Endodermal cell (in vitro differentiated cells): ENCODE results near the gene DHRS2. TPM values are rescaled to one million over a fixed set of nuclear protein-coding genes. Genes with fewer than 3 reads are reported as not detected.

Experiments used
- DNase-seq: peaks from one replicate; pipeline ENCODE4 v3.0.0-alpha.2; 2017
- H3K27ac ChIP-seq: 2 replicates; pipeline ENCODE4 v1.5.1; 2013; ENCODE audit warnings: mild to moderate bottlenecking, low read depth, low read length, moderate library complexity
- H3K27me3 ChIP-seq: 2 replicates; pipeline ENCODE4 v1.6.1; 2013; ENCODE audit warnings: mild to moderate bottlenecking, low read length, moderate library complexity; ENCODE audit not compliant: insufficient read depth, control insufficient read depth, poor library complexity, severe bottlenecking
- H3K36me3 ChIP-seq: 2 replicates; pipeline ENCODE4 v1.7.0; 2013; ENCODE audit warnings: mild to moderate bottlenecking, low read length, moderate library complexity; ENCODE audit not compliant: control insufficient read depth, insufficient read depth
- H3K4me1 ChIP-seq: one replicate; pipeline ENCODE4 v1.7.0; 2013; ENCODE audit warnings: low read length; ENCODE audit not compliant: control insufficient read depth, insufficient read depth
- H3K4me3 ChIP-seq: 2 replicates; pipeline ENCODE4 v1.5.1; 2013; ENCODE audit warnings: mild to moderate bottlenecking, low read length, moderate library complexity
- H3K9ac ChIP-seq: 2 replicates; pipeline ENCODE4 v1.6.1; 2013; ENCODE audit warnings: mild to moderate bottlenecking, low read length, moderate library complexity; ENCODE audit not compliant: poor library complexity, severe bottlenecking; ENCODE audit errors: extremely low read depth
- H3K9me3 ChIP-seq: 2 replicates; pipeline ENCODE4 v1.6.1; 2013; ENCODE audit warnings: mild to moderate bottlenecking, low read length, moderate library complexity; ENCODE audit not compliant: control insufficient read depth
- H3K27ac Mint-ChIP-seq: 2 replicates; pipeline ENCODE4 v1.8.0; 2020; ENCODE audit warnings: mixed read lengths
- H3K27me3 Mint-ChIP-seq: 2 replicates; pipeline ENCODE4 v1.8.0; 2021; ENCODE audit warnings: mild to moderate bottlenecking, mixed read lengths; ENCODE audit not compliant: insufficient read depth
- H3K36me3 Mint-ChIP-seq: 2 replicates; pipeline ENCODE4 v1.8.0; 2020; ENCODE audit warnings: low read depth, mixed read lengths
- H3K4me1 Mint-ChIP-seq: 2 replicates; pipeline ENCODE4 v1.8.0; 2020; ENCODE audit warnings: mixed read lengths
- H3K4me3 Mint-ChIP-seq: 2 replicates; pipeline ENCODE4 v1.8.0; 2020; ENCODE audit warnings: mild to moderate bottlenecking, moderate library complexity, mixed read lengths
- H3K9me3 Mint-ChIP-seq: 2 replicates; pipeline ENCODE4 v1.8.0; 2020; ENCODE audit warnings: mild to moderate bottlenecking, mixed read lengths
- CTCF ChIP-seq: fragments of 200-600 bp; sonication (generic); conservative IDR thresholded peaks from 2 replicates; pipeline ENCODE4 v1.5.0; 2021; ENCODE audit warnings: antibody characterized with exemption, mild to moderate bottlenecking
- WGBS, 2 experiments: methylation state at CpG; one replicate each; pipeline versions ENCODE4 v1.1.5 to v1.1.7; 2013; ENCODE audit warnings: missing lambda C conversion rate in 2 of 2, mixed read lengths in 1 of 2; ENCODE audit not compliant: insufficient coverage in 1 of 2, insufficient read length in 1 of 2; 5-methylcytosine and 5-hydroxymethylcytosine counted together
- total RNA-seq, 2 donors: library from RNA; stranded (reverse); fragmentation: NEBNext Ultra II Directional in 1 of 2; extraction: Animal tissue kit (Norgen Biotek cat#: 25700) in 1 of 2; gene quantifications; 2 replicates in 1 of 2; 3 replicates in 1 of 2; pipeline ENCODE4 v1.2.1, GENCODE V29; 2021

DHRS2 gene
- total RNA-seq, 2 donors from 2014 or later: 0.66 to 1.2 TPM

GRCh38 chr14:23620177-23620702, 15.9 kb upstream of the DHRS2 start:
- Histone ChIP-seq H3K27me3 (no peaks in the 10 kb centered on the region), H3K9ac (no peak overlapping the region), H3K4me1 (peaks cover 6% of the 10 kb centered on the region), H3K9me3 (peaks cover 54% of the 10 kb centered on the region), H3K4me3 (no peak overlapping the region), H3K27ac (no peak overlapping the region), H3K36me3 (no peaks in the 10 kb centered on the region)
- DNase-seq: no peak
- Mint-ChIP-seq H3K27me3 (peaks cover 15% of the 10 kb centered on the region), H3K27ac (no peak overlapping the region), H3K4me3 (no peak overlapping the region), H3K36me3 (no peaks in the 10 kb centered on the region), H3K9me3 (peaks cover 49% of the 10 kb centered on the region), H3K4me1 (peaks cover 3% of the 10 kb centered on the region)
- TF ChIP-seq CTCF: no peak
- WGBS, 2 experiments: 56 to 83% methylated on average over 2 to 3 of the region's 3 CpGs

GRCh38 chr14:23621204-23621931, 14.8 kb upstream of the DHRS2 start:
- no peaks in the 10 kb centered on the region for H3K27me3 ChIP-seq
- H3K27ac ChIP-seq: no peak overlapping the region
- no peak overlapping the region for H3K4me3 ChIP-seq
- H3K4me1 ChIP-seq: peaks cover 5% of the 10 kb centered on the region
- Mint-ChIP-seq H3K36me3 (no peaks in the 10 kb centered on the region), H3K9me3 (peaks cover 60% of the 10 kb centered on the region), H3K4me1 (peaks cover under 1% of the 10 kb centered on the region), H3K27me3 (peaks cover 15% of the 10 kb centered on the region), H3K27ac (no peak overlapping the region), H3K4me3 (no peak overlapping the region)
- no peak for DNase-seq
- no peaks in the 10 kb centered on the region for H3K36me3 ChIP-seq
- no peak for TF ChIP-seq CTCF
- no peak overlapping the region for H3K9ac ChIP-seq
- H3K9me3 ChIP-seq: peaks cover 65% of the 10 kb centered on the region
- WGBS, 2 experiments: 68 to 70% methylated on average over 5 to 6 of the region's 6 CpGs

GRCh38 chr14:23621932-23622730, 14.0 kb upstream of the DHRS2 start:
- DNase-seq: no peak
- Mint-ChIP-seq H3K27me3 (peaks cover 15% of the 10 kb centered on the region), H3K9me3 (peaks cover 68% of the 10 kb centered on the region), H3K4me3 (no peak overlapping the region), H3K36me3 (no peaks in the 10 kb centered on the region), H3K27ac (no peak overlapping the region), H3K4me1 (no peaks in the 10 kb centered on the region)
- 80 to 93% methylated on average over 3 to 4 of the region's 4 CpGs for WGBS, 2 experiments
- H3K4me1 ChIP-seq: peaks cover 3% of the 10 kb centered on the region
- peaks cover 73% of the 10 kb centered on the region for H3K9me3 ChIP-seq
- no peak overlapping the region for H3K4me3 ChIP-seq
- H3K9ac ChIP-seq: no peak overlapping the region
- H3K36me3 ChIP-seq: no peaks in the 10 kb centered on the region
- no peaks in the 10 kb centered on the region for H3K27me3 ChIP-seq
- TF ChIP-seq CTCF: no peak
- H3K27ac ChIP-seq: no peak overlapping the region
